Endodermal cell (in vitro differentiated cells): ENCODE results near the gene HYLS1. TPM values are rescaled to one million over a fixed set of nuclear protein-coding genes. Genes with fewer than 3 reads are reported as not detected.
A peak's percentile ranks its signal among the peaks of the same experiment; 100 is the strongest.

Experiments used
- DNase-seq: peaks from one replicate; pipeline ENCODE4 v3.0.0-alpha.2; 2017
- H3K27ac ChIP-seq: 2 replicates; pipeline ENCODE4 v1.5.1; 2013; ENCODE audit warnings: mild to moderate bottlenecking, low read depth, low read length, moderate library complexity
- H3K27me3 ChIP-seq: 2 replicates; pipeline ENCODE4 v1.6.1; 2013; ENCODE audit warnings: mild to moderate bottlenecking, low read length, moderate library complexity; ENCODE audit not compliant: insufficient read depth, control insufficient read depth, poor library complexity, severe bottlenecking
- H3K36me3 ChIP-seq: 2 replicates; pipeline ENCODE4 v1.7.0; 2013; ENCODE audit warnings: mild to moderate bottlenecking, low read length, moderate library complexity; ENCODE audit not compliant: control insufficient read depth, insufficient read depth
- H3K4me1 ChIP-seq: one replicate; pipeline ENCODE4 v1.7.0; 2013; ENCODE audit warnings: low read length; ENCODE audit not compliant: control insufficient read depth, insufficient read depth
- H3K4me3 ChIP-seq: 2 replicates; pipeline ENCODE4 v1.5.1; 2013; ENCODE audit warnings: mild to moderate bottlenecking, low read length, moderate library complexity
- H3K9ac ChIP-seq: 2 replicates; pipeline ENCODE4 v1.6.1; 2013; ENCODE audit warnings: mild to moderate bottlenecking, low read length, moderate library complexity; ENCODE audit not compliant: poor library complexity, severe bottlenecking; ENCODE audit errors: extremely low read depth
- H3K9me3 ChIP-seq: 2 replicates; pipeline ENCODE4 v1.6.1; 2013; ENCODE audit warnings: mild to moderate bottlenecking, low read length, moderate library complexity; ENCODE audit not compliant: control insufficient read depth
- H3K27ac Mint-ChIP-seq: 2 replicates; pipeline ENCODE4 v1.8.0; 2020; ENCODE audit warnings: mixed read lengths
- H3K27me3 Mint-ChIP-seq: 2 replicates; pipeline ENCODE4 v1.8.0; 2021; ENCODE audit warnings: mild to moderate bottlenecking, mixed read lengths; ENCODE audit not compliant: insufficient read depth
- H3K36me3 Mint-ChIP-seq: 2 replicates; pipeline ENCODE4 v1.8.0; 2020; ENCODE audit warnings: low read depth, mixed read lengths
- H3K4me1 Mint-ChIP-seq: 2 replicates; pipeline ENCODE4 v1.8.0; 2020; ENCODE audit warnings: mixed read lengths
- H3K4me3 Mint-ChIP-seq: 2 replicates; pipeline ENCODE4 v1.8.0; 2020; ENCODE audit warnings: mild to moderate bottlenecking, moderate library complexity, mixed read lengths
- H3K9me3 Mint-ChIP-seq: 2 replicates; pipeline ENCODE4 v1.8.0; 2020; ENCODE audit warnings: mild to moderate bottlenecking, mixed read lengths
- CTCF ChIP-seq: fragments of 200-600 bp; sonication (generic); conservative IDR thresholded peaks from 2 replicates; pipeline ENCODE4 v1.5.0; 2021; ENCODE audit warnings: antibody characterized with exemption, mild to moderate bottlenecking
- WGBS, 2 experiments: methylation state at CpG; one replicate each; pipeline versions ENCODE4 v1.1.5 to v1.1.7; 2013; ENCODE audit warnings: missing lambda C conversion rate in 2 of 2, mixed read lengths in 1 of 2; ENCODE audit not compliant: insufficient coverage in 1 of 2, insufficient read length in 1 of 2; 5-methylcytosine and 5-hydroxymethylcytosine counted together
- total RNA-seq, 2 donors: library from RNA; stranded (reverse); fragmentation: NEBNext Ultra II Directional in 1 of 2; extraction: Animal tissue kit (Norgen Biotek cat#: 25700) in 1 of 2; gene quantifications; 2 replicates in 1 of 2; 3 replicates in 1 of 2; pipeline ENCODE4 v1.2.1, GENCODE V29; 2021

HYLS1 gene
- total RNA-seq, 2 donors from 2014 or later, result 6.6 to 7.7 TPM

GRCh38 chr11:125901872-125902271, 14.4 kb downstream of the HYLS1 start:
- H3K36me3 Mint-ChIP-seq, result peaks cover 22% of the 10 kb centered on the region
- DNase-seq, result no peak
- peaks cover 25% of the 10 kb centered on the region for H3K27me3 ChIP-seq
- no peak overlapping the region for H3K9ac ChIP-seq
- H3K27ac Mint-ChIP-seq, result no peak overlapping the region
- no peaks in the 10 kb centered on the region for H3K9me3 ChIP-seq
- 92 to 97% methylated on average over 5 to 6 of the region's 6 CpGs for WGBS, 2 experiments
- peak overlapping the region; percentile 94 for H3K4me3 Mint-ChIP-seq
- no peak overlapping the region for H3K4me3 ChIP-seq
- peaks cover 33% of the 10 kb centered on the region for H3K27me3 Mint-ChIP-seq
- peaks cover 5% of the 10 kb centered on the region for H3K9me3 Mint-ChIP-seq
- H3K27ac ChIP-seq, result no peak overlapping the region
- no peak for TF ChIP-seq CTCF
- peaks cover 28% of the 10 kb centered on the region for H3K36me3 ChIP-seq
- peaks cover 5% of the 10 kb centered on the region for H3K4me1 Mint-ChIP-seq
- no peaks in the 10 kb centered on the region for H3K4me1 ChIP-seq

DNA sequence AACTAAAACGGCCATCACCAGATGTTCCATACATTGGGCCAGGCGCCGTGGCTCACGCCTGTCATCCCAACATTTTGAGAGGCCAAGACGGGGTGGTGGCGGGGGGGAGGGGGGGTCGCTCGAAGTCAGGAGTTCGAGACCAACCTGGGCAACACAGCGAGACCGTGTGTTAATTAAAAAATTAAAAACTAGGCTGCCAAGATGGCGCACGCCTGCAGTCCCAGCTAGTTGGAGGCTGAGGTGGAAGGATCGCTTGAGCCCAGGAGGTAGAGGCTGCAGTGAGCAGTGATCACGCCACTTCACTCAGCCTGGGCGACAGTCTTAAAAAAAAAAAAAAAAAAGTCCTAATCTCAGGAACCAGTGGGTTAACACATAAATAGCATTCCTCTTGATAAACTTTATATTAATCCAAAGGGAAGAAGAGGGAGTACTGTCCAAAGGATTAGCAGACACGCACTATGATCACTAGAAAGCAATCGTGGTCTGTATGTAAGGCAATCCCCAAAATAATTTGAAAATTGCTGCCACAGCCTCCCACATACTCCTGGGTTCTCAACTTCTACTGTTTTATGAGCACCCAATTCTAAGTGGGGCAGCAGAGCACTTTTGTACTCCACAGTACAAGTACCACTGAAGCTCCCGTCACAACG, 14.9 kb downstream of the HYLS1 start:
- Mint-ChIP-seq H3K4me1 (peaks cover 5% of the 10 kb centered on the region), H3K27ac (peak overlapping the region; percentile 87), H3K4me3 (peak overlapping the region; percentile 94), H3K27me3 (peaks cover 35% of the 10 kb centered on the region), H3K9me3 (peaks cover 5% of the 10 kb centered on the region), H3K36me3 (peaks cover 22% of the 10 kb centered on the region)
- TF ChIP-seq CTCF, result no peak
- H3K27me3 ChIP-seq, result peaks cover 25% of the 10 kb centered on the region
- no peaks in the 10 kb centered on the region for H3K4me1 ChIP-seq
- peak overlapping the region; percentile 100 for H3K4me3 ChIP-seq
- DNase-seq, result no peak
- 72 to 77% methylated on average over 11 to 19 of the region's 20 CpGs for WGBS, 2 experiments
- no peaks in the 10 kb centered on the region for H3K9me3 ChIP-seq
- no peak overlapping the region for H3K27ac ChIP-seq
- H3K36me3 ChIP-seq, result peaks cover 28% of the 10 kb centered on the region
- H3K9ac ChIP-seq, result peak overlapping the region; percentile 73

DNA sequence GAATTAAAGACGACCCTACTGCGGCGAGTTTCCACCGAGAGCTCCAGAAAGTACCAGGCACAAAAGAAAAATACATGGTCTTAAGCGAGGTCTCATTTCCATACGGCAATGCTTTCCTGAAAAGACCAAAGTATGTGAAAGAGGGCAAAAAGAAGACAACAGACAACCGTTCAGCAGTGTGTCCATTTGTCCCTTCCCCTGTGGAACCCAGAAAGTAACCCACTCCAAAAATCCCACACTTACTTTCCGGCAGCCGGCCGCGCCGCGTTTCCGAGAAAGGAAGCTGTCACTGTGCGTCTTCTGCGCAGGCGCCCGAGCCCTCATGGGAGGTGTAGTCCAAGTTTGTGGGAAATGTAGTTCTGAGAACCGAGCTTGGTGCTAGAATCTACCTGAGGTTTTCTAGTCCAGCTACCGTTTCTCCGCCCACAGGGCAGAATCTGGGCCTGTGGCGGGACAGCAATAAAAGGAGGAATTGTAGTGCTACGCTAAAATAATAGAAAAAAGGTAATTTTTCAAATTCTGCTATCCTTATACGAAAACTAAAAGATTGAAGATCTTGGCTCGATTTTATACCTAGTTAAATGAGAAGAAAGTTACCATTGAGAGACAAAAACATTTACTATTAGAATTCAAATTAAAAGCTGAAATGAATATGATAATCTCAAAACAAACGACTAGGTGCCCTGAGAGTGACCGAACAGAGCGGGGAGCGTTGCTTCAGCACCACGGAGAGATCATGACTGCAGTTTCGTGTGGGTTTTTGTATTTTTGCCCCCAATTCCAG, 15.7 kb downstream of the HYLS1 start, which contains the start of gene PUS3:
Gene PUS3 (minus strand): TSS at position 280 of the 784 bp plus-strand sequence. CDS start 6,922 bp downstream, outside the sequence.
- Mint-ChIP-seq H3K9me3 (peaks cover 5% of the 10 kb centered on the region), H3K27me3 (peaks cover 37% of the 10 kb centered on the region), H3K4me3 (peak within 1 kb of the TSS; percentile 94), H3K27ac (peak within 1 kb of the TSS; percentile 87), H3K36me3 (peaks cover 18% of the 10 kb centered on the region), H3K4me1 (peaks cover 5% of the 10 kb centered on the region)
- WGBS, 2 experiments, result 5% methylated on average over 12 to 31 of the region's 31 CpGs
- Histone ChIP-seq H3K9ac (peak within 1 kb of the TSS; percentile 73), H3K4me1 (no peaks in the 10 kb centered on the region), H3K27me3 (peaks cover 25% of the 10 kb centered on the region), H3K27ac (no peak within 1 kb of the TSS), H3K36me3 (peaks cover 23% of the 10 kb centered on the region), H3K9me3 (no peaks in the 10 kb centered on the region), H3K4me3 (peak within 1 kb of the TSS; percentile 100)
- peak; percentile 95 for DNase-seq
- TF ChIP-seq CTCF, result no peak
